ENCODE data around the gene SGMS1. TPM values are rescaled to one million over a fixed set of nuclear protein-coding genes. Genes with fewer than 3 reads are reported as not detected.

SGMS1 gene
- total and polyA plus RNA-seq, 12 donors = 7.3 to 24.3 (median 17.1) TPM

DNA sequence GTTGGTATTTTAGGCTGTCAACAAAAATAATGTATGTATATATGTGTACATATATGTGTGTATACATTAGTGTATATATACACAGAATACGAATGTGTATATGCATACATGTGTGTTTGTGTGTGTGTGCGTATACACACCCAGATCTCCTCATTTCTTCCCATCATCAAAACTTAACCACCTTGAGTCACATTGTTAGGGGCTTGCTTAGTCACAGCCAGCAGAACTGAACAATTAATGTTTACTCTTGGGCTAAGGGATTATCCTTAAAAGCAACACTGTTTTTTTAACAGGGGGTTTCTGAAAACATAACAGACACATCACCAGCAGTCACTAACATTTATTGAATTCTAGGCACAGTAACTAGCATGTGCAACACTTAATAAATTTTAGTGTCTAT is 289.5 kb downstream of the SGMS1 start:
- H3K36me3 ChIP-seq = peaks cover 0 to 13% (median 0%) of the 10 kb centered on the region in 9 donors

DNA sequence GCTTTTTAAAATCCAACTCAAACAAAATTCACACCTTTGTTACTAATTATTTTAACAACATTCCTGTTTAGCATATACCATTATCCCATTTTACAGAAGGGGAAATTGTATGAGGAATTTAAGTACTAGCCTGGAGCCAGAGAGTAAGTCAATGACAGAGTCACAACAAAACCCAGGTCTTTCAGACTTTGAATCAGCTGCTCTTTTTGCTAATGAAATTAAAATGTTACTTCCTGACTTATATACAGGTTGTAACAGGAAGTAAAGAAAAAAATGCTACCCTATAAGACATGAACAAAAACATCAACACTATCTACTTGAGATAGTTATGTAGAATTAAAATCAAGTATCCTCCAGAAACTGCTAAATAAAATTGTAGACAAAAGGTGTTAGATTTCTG is 289.9 kb downstream of the SGMS1 start:
- DNase-seq (no peak), ATAC-seq (no peak)
- Histone ChIP-seq H3K36me3 (peaks cover 0 to 9% (median 0%) of the 10 kb centered on the region in 9 donors), H3K9me3 (no peaks in the 10 kb centered on the region), H3K27me3 (no peaks in the 10 kb centered on the region), H3K4me1 (peaks cover 0 to 22% (median 9%) of the 10 kb centered on the region in 9 donors), H3K27ac (no peak overlapping the region), H3K4me3 (no peak overlapping the region)
- intact Hi-C loops (cut with DNase I) = no loop called here
- no peak for TF ChIP-seq CTCF (IDR thresholded peaks at IDR 0.05)

More for the DNA sequence above, 289.5 kb downstream of the SGMS1 start:
- no peaks in the 10 kb centered on the region for H3K9me3 ChIP-seq
- no peak overlapping the region for H3K4me3 ChIP-seq
- intact Hi-C loops (cut with DNase I) = no loop called here
- H3K4me1 ChIP-seq = peaks cover 0 to 22% (median 6%) of the 10 kb centered on the region in 9 donors
- 93 to 98% methylated on average over 2 of the region's 2 CpGs for WGBS, 2 donors
- ATAC-seq (no peak), DNase-seq (no peak)
- H3K27me3 ChIP-seq = no peaks in the 10 kb centered on the region
- TF ChIP-seq CTCF (IDR thresholded peaks at IDR 0.05) = no peak
- no peak overlapping the region for H3K27ac ChIP-seq

DNA sequence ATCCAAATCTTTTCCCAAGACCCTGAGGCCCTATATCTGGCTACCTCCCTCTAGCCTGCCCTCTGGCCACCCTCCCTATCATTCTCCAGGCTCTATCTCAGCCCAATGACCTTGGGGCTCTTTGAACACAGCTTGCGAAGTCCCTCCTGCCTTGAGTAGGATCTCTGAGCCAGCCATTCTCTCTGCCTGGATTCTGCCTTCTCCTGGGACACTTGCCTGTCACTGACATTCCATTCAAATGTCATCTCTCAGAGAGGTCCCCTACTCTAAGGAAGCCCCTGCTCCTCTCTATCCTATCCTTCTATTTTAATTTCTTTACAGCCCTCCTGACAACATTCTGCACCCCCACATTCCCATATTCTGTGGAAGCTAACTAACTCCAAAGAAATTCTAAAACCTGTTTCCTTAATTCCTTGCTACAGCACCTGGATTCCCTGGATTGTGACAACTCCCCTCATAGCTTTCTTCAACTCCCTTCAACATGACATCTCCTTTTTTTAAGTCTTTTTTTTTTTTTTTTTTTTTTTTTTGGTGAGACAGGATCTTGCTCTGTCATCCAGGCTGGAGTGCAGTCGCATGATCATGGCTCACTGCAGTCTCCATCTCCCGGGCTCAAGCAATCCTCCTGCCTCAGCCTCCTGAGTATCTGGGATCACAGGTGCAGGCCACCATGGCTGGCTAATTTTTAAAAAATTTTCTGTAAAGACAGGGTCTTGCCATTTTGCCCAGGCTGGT is 291.5 kb downstream of the SGMS1 start:
- Histone ChIP-seq H3K27ac (peak overlapping the region in 1 of 10 donors; percentile 9), H3K36me3 (peaks cover 0 to 9% (median 0%) of the 10 kb centered on the region in 9 donors), H3K27me3 (no peaks in the 10 kb centered on the region), H3K9me3 (no peaks in the 10 kb centered on the region), H3K4me3 (no peak overlapping the region), H3K4me1 (peaks cover 0 to 36% (median 14%) of the 10 kb centered on the region in 9 donors)
- TF ChIP-seq CTCF (IDR thresholded peaks at IDR 0.05) = no peak
- intact Hi-C loops (cut with DNase I) = no loop called here
- 88 to 92% methylated on average over 3 of the region's 3 CpGs for WGBS, 2 donors
- DNase-seq = no peak
- ATAC-seq = peak in 4 of 8 donors; percentile 39 to 70 (median 65)

DNA sequence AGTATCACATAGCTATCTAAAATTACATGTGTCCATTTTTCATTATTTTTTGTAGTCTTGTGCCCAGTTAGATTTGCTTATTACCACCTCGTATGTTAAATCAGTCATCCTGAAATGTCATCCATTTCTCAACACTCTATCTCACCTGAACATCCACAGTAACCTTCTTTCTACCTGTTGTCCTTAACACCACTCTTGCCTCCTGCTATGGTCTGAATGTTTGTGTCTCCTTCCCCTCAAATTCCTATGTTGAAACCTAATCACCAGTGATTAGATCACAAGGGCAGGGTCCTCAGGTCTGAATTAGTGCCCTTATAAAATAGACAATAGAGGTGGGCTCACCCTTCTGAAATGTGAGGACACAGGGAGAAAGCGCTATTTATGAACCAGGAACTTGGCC is 292.3 kb downstream of the SGMS1 start:
- H3K27ac ChIP-seq = no peak overlapping the region
- intact Hi-C loops (cut with DNase I) = no loop called here
- WGBS, 2 donors = 97 to 98% methylated on average over 2 of the region's 2 CpGs
- H3K27me3 ChIP-seq = no peaks in the 10 kb centered on the region
- no peak overlapping the region for H3K4me3 ChIP-seq
- no peak for TF ChIP-seq CTCF (IDR thresholded peaks at IDR 0.05)
- H3K36me3 ChIP-seq = peaks cover 0 to 9% (median 0%) of the 10 kb centered on the region in 9 donors
- DNase-seq = no peak
- ATAC-seq = no peak
- H3K4me1 ChIP-seq = peaks cover 0 to 44% (median 21%) of the 10 kb centered on the region in 9 donors
- H3K9me3 ChIP-seq = no peaks in the 10 kb centered on the region

Measured in heart right ventricle (tissue), 16 donors.